Activated T-cell treated with anti-CD3 and anti-CD28 coated beads for 24 hours (primary cell): ENCODE measurements around the gene MYL12B.
"Not testable (repeated sequence)": the region's sequence is repeated elsewhere in the genome, so short reads cannot be mapped to it uniquely, and the experiment has no call there.

ENCODE experiments used
- DNase-seq: peaks from one replicate; pipeline ENCODE4 v3.0.0-alpha.2; 2020; ENCODE audit warnings: low read depth

Gene MYL12B

GRCh38 chr18:3261373-3262233 is at the start of gene MYL12B:
Gene MYL12B (plus strand): TSS chr18:3262133. CDS start chr18:3272899, 10,766 bp downstream.
- DNase-seq: peak; percentile 67

GRCh38 chr18:3212657-3213056 is 49.3 kb upstream of the MYL12B start:
- DNase-seq: no peak

- no peak for DNase-seq
Measured at GRCh38 chr18:3213300-3214059, 48.5 kb upstream of the MYL12B start.

GRCh38 chr18:3214855-3215637 is 46.9 kb upstream of the MYL12B start:
- no peak for DNase-seq

- no peak for DNase-seq
Measured at GRCh38 chr18:3216987-3217386, 44.9 kb upstream of the MYL12B start.

- no peak for DNase-seq
Measured at GRCh38 chr18:3217948-3218647, 43.8 kb upstream of the MYL12B start.

- DNase-seq: no peak
Measured at GRCh38 chr18:3218819-3219218, 43.1 kb upstream of the MYL12B start.

GRCh38 chr18:3219241-3219630 is 42.7 kb upstream of the MYL12B start:
- no peak for DNase-seq

- no peak for DNase-seq
Measured at GRCh38 chr18:3219631-3220335, 42.1 kb upstream of the MYL12B start, which contains the start of gene MYOM1. Gene MYOM1 (minus strand): TSS chr18:3219968. CDS start chr18:3215223, 4,745 bp downstream.

GRCh38 chr18:3220868-3221267 is 41.1 kb upstream of the MYL12B start:
- DNase-seq: not testable (repeated sequence)

- no peak for DNase-seq
Measured at GRCh38 chr18:3221496-3221895, 40.4 kb upstream of the MYL12B start.

- no peak for DNase-seq
Measured at GRCh38 chr18:3223356-3223755, 38.6 kb upstream of the MYL12B start.

- no peak for DNase-seq
Measured at GRCh38 chr18:3224223-3224622, 37.7 kb upstream of the MYL12B start.

GRCh38 chr18:3225588-3225987 is 36.3 kb upstream of the MYL12B start:
- no peak for DNase-seq

- DNase-seq: no peak
Measured at GRCh38 chr18:3226048-3226447, 35.9 kb upstream of the MYL12B start.

- no peak for DNase-seq
Measured at GRCh38 chr18:3230401-3231334, 31.3 kb upstream of the MYL12B start.

- no peak for DNase-seq
Measured at GRCh38 chr18:3233004-3233403, 28.9 kb upstream of the MYL12B start.

- DNase-seq: no peak
Measured at GRCh38 chr18:3233433-3234168, 28.3 kb upstream of the MYL12B start.

- no peak for DNase-seq
Measured at GRCh38 chr18:3234457-3234856, 27.5 kb upstream of the MYL12B start.
